HG03064 (cell line): ENCODE results near the gene ZNF316.

Experiments used
- ATAC-seq: cut with Tn5 transposase; IDR thresholded peaks from one replicate; pipeline ENCODE4 v1.9.1; 2021; ENCODE audit warnings: low read depth; ENCODE audit not compliant: unreplicated experiment

ZNF316 gene

DNA sequence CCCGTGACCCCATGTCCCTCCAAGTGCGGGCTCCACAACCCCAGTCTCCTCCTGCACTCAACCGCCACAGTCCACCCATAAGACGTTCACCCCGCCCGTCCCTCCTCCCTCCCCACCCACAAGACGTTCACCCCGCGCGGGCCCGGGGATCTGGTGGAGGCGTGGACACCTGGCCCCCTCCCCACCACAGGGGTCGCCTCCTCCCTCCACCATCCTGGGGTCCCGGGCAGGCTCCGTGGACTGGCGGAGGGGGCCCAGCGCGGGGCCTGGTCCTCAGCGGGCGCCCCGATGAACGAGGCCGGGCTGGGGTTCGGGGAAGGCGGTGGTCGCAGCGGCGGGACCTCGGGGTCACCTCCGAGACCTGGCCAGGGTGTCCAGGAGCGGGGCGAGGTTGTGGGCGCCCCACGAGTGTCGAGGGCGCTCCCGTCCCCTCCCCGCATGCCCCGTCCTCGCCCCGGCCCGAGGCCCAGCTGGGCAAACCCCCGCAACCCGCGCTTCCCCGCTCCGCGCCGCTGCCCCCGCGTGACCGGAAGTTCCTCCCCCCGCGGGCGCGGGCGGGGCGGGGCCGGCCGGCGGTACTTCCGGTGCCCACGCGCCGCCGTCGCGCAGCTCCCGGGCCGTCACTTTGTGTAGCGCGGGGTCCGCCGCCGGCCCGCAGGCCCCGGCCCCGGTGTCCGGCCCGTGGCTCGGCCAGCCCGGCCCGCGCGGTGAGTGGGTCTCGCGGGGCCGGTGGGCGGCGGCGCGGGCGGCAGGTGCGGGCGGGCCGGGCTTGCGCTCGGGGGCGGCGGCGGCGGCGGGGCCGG lies at the start of gene ZNF316:
Gene ZNF316 (plus strand): TSS at position 578 of the 803 bp plus-strand sequence. CDS start 5,092 bp downstream, outside the sequence.
- ATAC-seq: peak; percentile 71

GRCh38 chr7:6588566-6588965 lies 48.6 kb upstream of the ZNF316 start:
- no peak for ATAC-seq

DNA sequence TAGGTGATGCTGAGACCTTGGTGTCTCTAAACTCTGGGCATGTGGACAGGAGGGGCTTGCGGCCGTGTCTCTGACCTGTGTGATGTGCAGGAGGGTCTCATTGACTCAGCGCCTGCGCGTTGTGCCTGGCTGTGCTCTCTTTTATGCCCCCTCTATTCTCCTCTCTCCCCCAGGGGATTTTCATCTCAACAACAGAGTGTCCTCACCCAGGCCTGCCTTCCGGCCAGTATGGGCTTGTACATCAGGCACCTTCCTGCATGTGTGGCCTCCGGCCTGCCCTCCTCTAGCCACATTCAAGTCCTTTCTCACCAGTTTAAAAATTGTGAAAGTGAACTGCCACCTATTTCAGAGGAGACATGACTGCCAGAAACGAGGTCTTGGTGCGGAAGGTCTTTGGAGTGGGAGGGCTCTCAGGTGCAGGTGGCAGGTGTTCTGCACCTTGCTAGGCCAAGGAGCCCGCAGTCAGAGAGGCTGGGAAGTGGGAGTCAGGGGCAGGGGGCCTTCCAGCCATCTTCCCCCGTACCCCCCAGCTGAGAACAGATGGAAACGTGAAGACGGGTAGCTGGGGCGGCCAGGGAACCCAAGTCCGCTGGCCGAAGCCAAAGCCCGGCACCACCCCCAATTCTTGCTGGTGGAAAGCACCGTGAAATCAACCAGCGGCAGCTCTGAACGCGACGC lies 47.8 kb upstream of the ZNF316 start:
- ATAC-seq: no peak

- ATAC-seq: peak; percentile 84
Observed at GRCh38 chr7:6589829-6590644, 47.1 kb upstream of the ZNF316 start, which contains the start of gene INTS15. TSS of gene INTS15 (plus strand) at chr7:6590021. CDS start at chr7:6590284, 263 bp downstream.

- peak; percentile 15 for ATAC-seq
Observed at GRCh38 chr7:6590645-6591110, 46.4 kb upstream of the ZNF316 start.

- no peak for ATAC-seq
Observed at GRCh38 chr7:6600093-6600492, 37.0 kb upstream of the ZNF316 start.

DNA sequence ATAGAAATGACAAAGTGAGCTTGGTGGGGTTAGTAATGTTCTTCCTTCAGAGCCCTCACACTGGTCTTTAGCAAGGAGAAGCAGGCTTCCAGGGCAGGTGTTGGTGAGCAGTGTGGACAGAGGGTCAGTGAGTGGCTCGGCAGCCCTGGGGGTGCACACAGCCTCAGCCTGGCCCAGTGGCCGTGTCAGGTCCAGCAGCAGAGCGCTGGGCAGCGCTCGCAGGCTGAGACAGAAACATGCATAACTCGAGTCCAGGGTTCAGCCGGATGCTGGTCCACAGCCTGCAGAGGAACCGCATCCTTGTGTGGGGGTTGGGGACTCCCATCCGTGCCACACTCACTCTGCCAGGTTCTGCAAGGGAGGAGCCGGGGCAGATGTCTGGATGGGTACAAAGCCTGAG lies 32.7 kb upstream of the ZNF316 start:
- ATAC-seq: no peak

GRCh38 chr7:6606866-6607583 lies 30.1 kb upstream of the ZNF316 start:
- no peak for ATAC-seq

DNA sequence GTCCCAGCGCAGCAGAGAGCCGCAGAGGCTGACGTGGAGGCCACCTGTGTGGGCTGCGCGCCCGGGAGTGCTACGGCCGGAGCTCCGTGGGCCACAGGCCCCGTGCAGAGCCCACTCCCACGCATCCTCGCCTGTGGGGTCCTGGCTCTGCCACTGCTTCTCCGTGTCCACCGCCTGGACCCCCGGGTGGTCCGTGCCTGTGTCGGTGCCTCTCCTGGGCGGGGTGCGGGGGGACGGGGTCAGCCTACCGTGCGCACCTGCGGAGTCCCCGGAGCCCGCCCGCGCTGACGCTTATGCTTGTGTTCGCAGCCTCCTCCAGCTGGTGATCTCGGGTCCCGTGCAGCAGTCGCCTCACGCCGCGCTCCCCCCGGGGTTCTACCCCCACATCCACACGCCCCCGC lies 29.5 kb upstream of the ZNF316 start:
- no peak for ATAC-seq

DNA sequence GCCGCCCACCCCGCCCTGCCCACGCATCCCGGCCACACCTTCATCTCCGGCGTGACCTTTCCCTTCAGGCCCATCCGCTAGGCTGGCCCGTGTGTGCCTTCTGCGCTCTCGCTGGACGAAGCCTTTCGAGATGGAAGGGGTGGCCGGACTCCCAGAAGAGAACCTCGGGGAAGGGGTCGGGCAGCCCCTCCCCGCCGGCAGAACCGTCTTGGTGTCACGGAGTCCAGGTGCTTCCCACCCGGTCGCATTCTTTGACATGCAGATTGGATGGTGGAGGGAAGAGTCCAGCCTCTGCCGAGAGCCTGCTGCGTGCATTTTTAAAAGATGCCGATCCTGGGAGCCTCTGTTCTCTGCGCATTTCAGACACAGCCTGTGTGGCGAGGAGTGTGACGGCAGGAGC lies 29.0 kb upstream of the ZNF316 start:
- ATAC-seq: no peak

DNA sequence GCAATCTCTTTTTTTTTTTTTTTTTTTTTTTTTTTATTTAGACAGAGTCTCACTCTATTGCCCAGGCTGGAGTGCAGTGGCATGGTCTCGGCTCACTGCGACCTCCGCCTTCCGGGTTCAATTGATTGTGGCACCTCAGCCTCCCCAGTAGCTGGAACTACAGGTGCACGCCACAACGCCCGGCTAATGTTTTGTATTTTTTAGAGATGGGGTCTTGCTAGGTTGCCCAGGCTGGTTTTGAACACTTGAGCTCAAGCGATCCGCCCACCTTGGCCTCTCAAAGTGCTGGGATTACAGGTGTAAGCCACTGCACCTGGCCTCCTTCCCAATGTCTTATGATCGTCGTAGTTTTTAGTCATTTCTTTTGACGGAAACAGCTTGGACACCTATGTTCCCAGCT lies 28.3 kb upstream of the ZNF316 start:
- ATAC-seq: no peak

- ATAC-seq: no peak
Observed at GRCh38 chr7:6612819-6613218, 24.3 kb upstream of the ZNF316 start.

- no peak for ATAC-seq
Observed at GRCh38 chr7:6613706-6614105, 23.4 kb upstream of the ZNF316 start.

DNA sequence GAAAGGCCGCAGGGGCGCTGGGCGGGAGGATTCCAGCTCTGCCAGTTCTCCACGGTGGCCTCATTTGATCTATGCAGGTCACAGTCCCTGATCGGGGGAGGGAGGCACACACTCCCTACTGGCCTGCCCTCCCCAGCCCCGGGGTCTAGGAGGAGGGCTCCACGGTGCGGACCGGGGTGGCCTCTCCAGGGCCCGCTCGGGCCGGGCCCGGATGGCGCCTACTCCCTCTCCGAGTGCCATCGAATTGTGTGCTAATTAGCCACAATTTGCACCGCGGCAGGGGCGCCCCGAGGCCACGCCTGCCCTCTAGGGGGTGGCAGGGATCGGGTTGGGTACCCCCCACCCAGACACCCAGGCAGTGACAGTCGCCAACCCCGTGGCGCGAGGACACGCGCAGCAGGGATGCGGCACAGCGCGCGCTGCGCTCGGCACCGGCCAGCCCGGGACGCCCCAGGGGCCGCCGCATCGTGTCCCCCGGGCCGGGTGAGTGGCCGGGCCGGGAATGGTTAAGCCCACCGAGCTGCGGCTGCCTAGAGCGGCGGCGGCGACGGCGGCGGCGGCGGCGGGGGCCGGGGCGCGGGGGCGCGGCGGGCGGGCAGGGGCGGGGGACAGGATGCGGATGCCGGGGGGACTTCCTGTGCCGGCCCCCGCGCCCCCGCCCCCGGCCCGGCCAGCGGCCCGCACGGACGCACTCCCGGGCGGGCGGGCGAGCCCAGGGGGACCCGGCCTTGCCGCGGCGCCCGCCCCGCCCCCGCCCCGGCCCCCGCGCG lies 22.0 kb upstream of the ZNF316 start, which contains the start of gene ZNF853:
Gene ZNF853 (plus strand): TSS at position 658 of the 770 bp plus-strand sequence. CDS start 565 bp downstream, outside the sequence.
- ATAC-seq: no peak

- no peak for ATAC-seq
Observed at GRCh38 chr7:6615723-6616555, 21.2 kb upstream of the ZNF316 start.

DNA sequence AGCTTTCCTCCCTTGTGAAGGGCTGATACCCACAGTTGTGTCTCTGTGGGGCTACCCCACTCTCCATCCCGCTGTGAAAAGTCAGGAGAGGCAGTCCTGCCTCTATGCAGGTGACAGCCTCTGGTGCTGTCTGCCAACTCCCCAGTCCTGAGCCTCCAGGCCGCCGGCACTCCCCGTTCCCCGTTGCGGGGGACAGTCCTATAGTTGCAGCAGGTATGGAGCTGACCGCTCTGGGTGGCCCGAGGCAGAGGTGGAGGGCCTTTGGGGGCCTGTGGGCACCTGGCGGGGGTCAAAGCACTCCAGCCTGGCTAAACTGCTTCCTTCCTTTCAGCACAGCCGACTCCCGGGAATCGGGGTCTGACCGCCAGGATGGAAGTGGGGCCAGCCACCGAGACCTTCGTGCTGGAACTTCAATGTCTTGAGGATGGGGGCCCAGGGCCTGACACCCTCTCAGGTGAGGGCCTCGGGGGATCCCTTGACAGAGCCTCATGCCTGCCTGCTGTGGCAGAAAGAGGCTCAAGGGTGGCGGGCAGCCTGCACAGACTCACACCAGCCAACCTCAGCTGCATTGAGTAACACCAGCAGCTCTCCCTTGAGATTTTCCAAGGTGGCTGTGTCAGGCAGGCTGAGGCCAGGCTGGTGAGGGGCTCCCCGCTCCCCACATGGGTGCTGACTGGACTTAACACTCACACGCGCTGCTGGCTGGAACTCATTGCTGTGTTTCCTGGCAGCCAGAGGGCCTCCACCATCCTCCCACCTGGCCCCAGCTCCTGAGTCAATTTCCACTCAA lies 20.1 kb upstream of the ZNF316 start:
- no peak for ATAC-seq

DNA sequence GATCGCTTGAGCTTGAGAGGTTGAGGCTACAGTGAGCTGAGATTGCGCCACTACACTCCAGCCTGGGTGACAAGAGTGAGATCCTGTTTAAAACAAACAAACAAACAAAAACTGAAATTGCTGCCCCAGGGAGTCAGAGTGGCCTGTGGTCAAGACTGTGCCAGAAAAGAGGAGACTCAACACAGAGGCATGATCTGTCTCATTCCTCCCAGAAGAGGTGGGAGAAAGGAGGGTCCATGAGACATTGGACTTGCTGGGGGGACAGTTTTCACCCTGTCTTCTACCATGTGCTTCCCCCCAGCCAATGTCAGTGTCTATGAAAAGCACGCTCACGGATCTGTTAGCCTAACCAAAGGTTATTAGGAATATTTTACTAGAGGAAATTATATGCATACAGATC lies 18.5 kb upstream of the ZNF316 start:
- ATAC-seq: no peak

- ATAC-seq: no peak
Observed at GRCh38 chr7:6619961-6620360, 17.2 kb upstream of the ZNF316 start.
